Glomerular endothelial cell (primary cell): ENCODE data around the gene PIP5KL1. TPM values are rescaled to one million over a fixed set of nuclear protein-coding genes. Genes with fewer than 3 reads are reported as not detected.

Source experiments
- DNase-seq: peaks from one replicate; pipeline ENCODE4 v3.0.0-alpha.2; 2011; ENCODE audit warnings: low read depth, low spot score; ENCODE audit errors: extremely low read depth
- total RNA-seq: library from RNA; depleted of rRNA; stranded (reverse); fragments of >200 nt; gene quantifications from 2 replicates; pipeline ENCODE4 v1.2.3, GENCODE V29; 2015

PIP5KL1 gene
- total RNA-seq, 1 donor from 2014 or later: 3.0 TPM

DNA sequence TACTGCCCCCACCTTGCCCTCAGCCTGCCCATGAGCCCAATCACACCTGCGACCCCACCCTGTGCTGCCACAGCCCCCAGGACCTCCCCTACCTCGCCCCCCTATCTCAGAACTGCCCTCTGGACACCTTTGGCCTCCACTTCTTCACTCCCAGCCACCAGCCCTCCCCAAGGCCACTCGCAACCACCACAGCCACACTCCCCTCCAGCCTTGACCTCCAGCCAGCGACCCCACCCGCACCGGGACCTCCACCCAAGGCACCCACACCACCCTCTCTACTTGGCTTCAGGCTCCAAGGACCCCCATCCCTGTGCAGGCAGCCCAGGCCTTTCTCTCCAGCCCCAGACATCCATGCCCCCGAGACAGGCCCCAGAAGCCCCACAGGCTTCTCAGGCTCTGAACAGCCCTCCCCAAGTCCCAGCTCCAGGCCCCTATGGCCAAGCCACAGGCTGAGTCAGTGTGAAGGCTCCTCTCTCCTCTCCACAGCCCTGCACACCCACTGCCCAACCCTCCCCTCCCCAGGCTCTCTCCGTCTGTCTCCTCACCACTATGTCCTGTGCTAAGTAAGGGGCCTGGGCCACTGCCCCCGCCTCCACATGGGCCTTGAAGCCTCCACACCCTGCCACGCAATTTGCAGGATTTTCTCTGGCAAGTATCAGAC lies 55.1 kb downstream of the PIP5KL1 start:
- DNase-seq: no peak

DNA sequence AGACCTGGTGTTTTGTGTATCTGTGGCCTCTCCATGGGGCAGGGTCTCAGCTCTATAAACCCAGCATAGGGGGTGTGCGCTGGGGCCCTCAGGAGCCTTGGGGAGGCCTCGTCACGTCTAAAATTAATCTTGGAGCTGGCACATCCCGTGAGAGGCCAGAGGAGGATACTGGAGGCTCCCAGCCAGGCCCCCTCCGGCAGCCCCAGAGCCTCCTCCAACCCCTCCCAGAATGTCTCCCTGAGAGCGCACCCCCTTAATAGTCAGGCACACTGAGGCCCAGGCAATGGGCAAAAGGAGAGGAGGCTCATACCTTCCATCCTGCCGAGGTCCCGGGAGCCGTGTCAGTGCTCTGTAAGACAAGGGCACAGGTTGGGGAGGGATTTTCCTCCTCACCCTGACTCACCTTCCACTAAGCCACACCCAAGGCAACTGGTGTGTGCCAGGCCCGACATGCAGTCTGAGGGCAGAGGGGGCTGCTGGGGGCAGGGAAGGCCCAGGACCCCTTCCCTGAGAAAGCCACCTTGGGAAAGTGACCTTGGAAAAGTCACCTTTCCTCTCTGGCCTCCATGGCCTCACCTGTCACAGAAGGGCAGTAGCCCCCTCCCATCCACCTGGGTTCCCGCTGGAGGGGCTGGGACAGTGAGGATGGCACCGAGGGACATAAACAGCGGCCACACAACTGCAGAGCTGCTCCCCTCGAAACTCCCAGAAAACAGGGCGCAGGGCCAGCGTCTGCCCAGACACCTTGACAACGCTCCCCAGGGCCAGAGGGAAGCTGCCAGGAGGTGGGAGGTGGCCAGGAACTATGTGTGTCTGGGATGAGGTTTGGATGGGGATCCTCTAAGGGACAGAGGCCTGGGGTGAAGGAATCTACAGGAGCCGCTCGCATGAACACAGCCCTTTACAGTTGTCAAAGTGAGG lies 56.0 kb downstream of the PIP5KL1 start:
- no peak for DNase-seq

DNA sequence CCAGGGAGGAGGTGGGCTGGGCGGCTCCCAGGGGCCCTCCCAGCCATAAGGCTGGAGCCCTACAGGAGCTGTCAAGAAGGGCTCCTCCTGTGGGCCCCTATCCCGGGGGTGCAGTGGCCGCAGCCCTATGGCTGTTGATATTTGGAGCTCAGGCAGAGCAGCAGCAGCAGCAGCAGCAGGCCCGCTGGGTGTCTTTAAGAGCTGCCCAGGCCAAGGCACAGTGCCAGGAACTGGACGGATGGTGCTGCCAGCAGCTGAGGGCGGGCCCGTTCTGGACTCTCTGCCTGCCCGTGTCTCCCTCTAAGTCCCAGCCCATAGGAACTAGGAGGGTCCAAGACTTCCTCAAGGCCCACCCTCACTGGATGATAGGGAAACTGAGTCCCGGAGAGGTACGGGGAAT lies 56.7 kb downstream of the PIP5KL1 start:
- DNase-seq: no peak

DNA sequence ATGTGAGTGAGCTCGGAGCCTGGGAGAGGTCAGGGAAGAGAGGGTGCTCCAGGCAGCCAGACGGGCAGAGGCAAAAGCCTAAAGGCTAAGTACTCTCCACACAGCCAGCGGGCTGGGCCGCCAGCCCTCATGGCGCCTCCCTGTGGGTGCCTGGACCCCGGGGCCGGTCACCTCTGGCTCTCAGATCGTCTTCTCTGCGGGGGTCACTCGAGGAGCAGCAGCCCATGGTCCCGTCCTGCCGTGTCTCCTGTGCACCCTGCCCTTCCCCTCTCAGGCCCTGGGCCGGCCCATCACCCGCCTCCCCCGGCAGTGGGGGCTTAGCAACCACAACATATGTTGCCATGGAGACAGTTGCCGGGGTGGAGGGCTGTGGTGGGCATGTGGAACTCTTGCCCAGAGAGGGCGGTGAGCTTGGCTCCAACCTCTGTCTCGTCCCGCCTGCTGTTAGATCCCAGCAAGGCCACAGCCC lies 57.3 kb downstream of the PIP5KL1 start:
- DNase-seq: no peak

DNA sequence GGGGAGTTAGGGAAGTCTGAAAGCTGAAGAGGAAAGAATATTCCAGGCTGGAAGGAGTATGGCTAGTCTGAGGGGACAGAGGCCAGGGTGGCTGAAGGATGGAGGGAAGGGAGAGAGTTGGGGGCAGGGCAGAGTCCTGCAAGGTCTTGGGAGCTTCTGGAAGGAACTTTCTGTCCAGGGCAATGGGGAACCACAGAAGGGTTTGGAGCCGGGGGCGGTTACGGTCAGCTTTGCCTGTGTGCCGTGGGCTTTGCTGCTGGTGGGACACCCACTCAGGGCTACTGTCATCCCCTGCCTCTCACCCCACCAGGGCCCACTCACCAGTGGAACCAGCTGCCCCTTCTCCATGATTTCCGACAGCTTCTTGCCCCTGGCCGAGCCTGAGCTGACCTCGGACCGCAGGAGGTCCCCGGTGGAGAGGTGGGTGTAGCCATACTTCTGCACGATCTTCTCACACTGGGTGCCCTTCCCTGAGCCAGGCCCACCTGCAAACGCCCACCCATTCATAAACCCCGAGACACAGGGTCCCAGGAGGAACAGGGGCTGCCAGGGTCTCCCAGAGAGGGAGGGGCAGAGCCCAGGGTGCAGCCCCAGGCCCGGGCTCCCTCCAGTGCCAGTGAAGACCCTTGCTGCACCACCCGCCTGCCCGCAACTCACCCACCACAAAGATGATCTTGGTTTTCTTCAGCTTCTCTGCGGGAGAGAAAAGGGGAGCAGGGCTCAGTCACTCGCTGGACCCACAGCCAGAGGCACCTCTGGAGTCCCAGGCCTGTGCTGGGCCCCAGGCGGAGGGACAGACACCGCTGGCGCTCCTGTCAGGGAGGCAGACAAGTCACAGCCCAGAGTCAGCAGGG lies 58.0 kb downstream of the PIP5KL1 start:
- DNase-seq: no peak

DNA sequence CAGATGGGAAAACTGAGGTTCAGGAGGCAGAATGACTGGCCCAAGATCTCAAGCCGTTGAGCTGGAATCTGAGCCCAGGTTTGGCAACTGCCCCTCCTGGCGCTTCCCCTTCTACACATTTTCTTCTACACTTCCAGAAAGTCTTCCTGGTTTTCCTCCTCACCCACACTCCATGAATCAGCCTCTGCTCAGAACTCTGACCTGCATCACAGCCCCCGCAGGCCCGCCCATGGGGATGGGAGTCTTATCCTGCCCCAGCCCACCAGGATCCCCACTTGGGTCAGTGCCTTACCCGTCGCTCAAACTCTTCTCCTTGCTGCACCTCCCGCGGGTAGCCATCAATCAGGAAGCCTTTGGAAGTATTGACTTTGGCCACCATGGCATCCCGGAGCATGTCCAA lies 59.0 kb downstream of the PIP5KL1 start:
- DNase-seq: no peak

DNA sequence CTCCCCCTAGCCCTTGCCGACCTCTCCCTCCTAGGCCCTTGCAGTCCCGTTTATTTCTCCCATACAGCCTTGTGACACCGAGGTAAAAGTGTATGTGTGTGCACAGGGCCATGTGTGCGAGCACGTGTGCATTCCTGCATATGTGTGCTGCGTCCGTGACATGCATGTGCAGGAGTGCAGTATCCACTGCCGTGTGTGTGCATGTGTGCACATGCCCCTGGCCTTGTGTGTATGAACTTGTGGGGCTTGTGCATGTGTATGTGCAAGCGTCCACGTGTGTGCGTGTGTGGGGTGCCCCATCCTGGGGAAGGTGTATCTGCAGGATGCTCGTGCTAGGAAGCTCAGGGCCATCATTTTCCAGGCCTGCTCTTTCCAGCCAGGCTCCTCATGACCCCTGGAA lies 59.7 kb downstream of the PIP5KL1 start:
- no peak for DNase-seq

Other genes starting within 250 kb of the PIP5KL1 start
- gene CFAP157, start 223.8 kb downstream of the PIP5KL1 start, total RNA-seq: not detected in 2 replicates
- 46.5 and 51.4 TPM in 2 replicates for gene PTRH1, start 215.1 kb downstream of the PIP5KL1 start, total RNA-seq
- not detected in 2 replicates for gene TTC16, start 214.7 kb downstream of the PIP5KL1 start, total RNA-seq
- 18.2 and 21.9 TPM in 2 replicates for gene TOR2A, start 195.5 kb downstream of the PIP5KL1 start, total RNA-seq
- gene SH2D3C, start 152.1 kb downstream of the PIP5KL1 start, total RNA-seq: 94.0 and 160 TPM in 2 replicates
- 110 and 146 TPM in 2 replicates for gene CDK9, start 144.7 kb downstream of the PIP5KL1 start, total RNA-seq
- 72.6 and 91.9 TPM in 2 replicates for gene FPGS, start 127.9 kb downstream of the PIP5KL1 start, total RNA-seq
- gene ENG, start 76.1 kb downstream of the PIP5KL1 start, total RNA-seq: 469 and 565 TPM in 2 replicates
- gene AK1, start 53.1 kb downstream of the PIP5KL1 start, total RNA-seq: 80.6 and 88.4 TPM in 2 replicates
- gene ST6GALNAC6, start 31.2 kb downstream of the PIP5KL1 start, total RNA-seq: 70.4 and 72.0 TPM in 2 replicates
- gene ST6GALNAC4, start 13.7 kb downstream of the PIP5KL1 start, total RNA-seq: 59.7 and 80.3 TPM in 2 replicates
- gene DPM2, start 7.1 kb upstream of the PIP5KL1 start, total RNA-seq: 19.7 and 28.6 TPM in 2 replicates
- 29.6 TPM in 2 replicates for gene EEIG1, start 50.2 kb upstream of the PIP5KL1 start, total RNA-seq
- gene NAIF1, start 136.5 kb upstream of the PIP5KL1 start, total RNA-seq: 6.8 and 8.4 TPM in 2 replicates
- gene SLC25A25, start 137.5 kb upstream of the PIP5KL1 start, total RNA-seq: 16.1 and 24.1 TPM in 2 replicates
- gene PTGES2, start 197.0 kb upstream of the PIP5KL1 start, total RNA-seq: 63.4 and 68.6 TPM in 2 replicates
- not detected in 2 replicates for gene LCN2, start 218.7 kb upstream of the PIP5KL1 start, total RNA-seq
- gene BBLN, start 229.5 kb upstream of the PIP5KL1 start, total RNA-seq: 274 and 308 TPM in 2 replicates